ENCODE measurements around the gene CADPS. TPM values are rescaled to one million over a fixed set of nuclear protein-coding genes. Genes with fewer than 3 reads are reported as not detected.

The CADPS gene
- total RNA-seq, 1 experiment from 2014 or later = not detected

GRCh38 chr3:62712746-62713145, 162.5 kb downstream of the CADPS start:
- TF ChIP-seq SIN3A (IDR thresholded peaks at IDR 0.05; ENCODE audit: borderline replicate concordance, insufficient read depth, low read depth, low read length) = no peak
- BruUV-seq (replicated peaks) = no TSS peak
- H3K36me3 ChIP-seq (ENCODE audit: control insufficient read depth, insufficient read depth, low read length) = no peaks in the 10 kb centered on the region
- DNase-seq (ENCODE audit: low read depth, low spot score) (no peak), ATAC-seq (no peak)
- in situ Hi-C loops (cut with HindIII; ENCODE audit: low pct_unique_long_range_greater_than_20kb, low sequenced_read_pairs) = no loop called here
- POLR2A ChIA-PET = no interaction called here
- intact Hi-C loops (cut with micrococcal nuclease; ENCODE audit: unreplicated experiment) = no loop called here
- no peak overlapping the region for H3K4me3 ChIP-seq (ENCODE audit: low read depth in 2 of 2, low read length in 2 of 2)
- H3K4me1 ChIP-seq (ENCODE audit: control insufficient read depth, insufficient read depth, low read length) = no peaks in the 10 kb centered on the region
- CTCF ChIA-PET = no interaction called here
- H3K27ac ChIP-seq (ENCODE audit: low read length) = no peak overlapping the region
- no peaks in the 10 kb centered on the region for H3K27me3 ChIP-seq (ENCODE audit: control insufficient read depth, insufficient read depth, low read length)
- H3K9me3 ChIP-seq (ENCODE audit: control insufficient read depth, insufficient read depth, low read depth, low read length) = no peaks in the 10 kb centered on the region

- no peak for TF ChIP-seq POLR2AphosphoS5 (IDR thresholded peaks at IDR 0.05; ENCODE audit: low read depth, low read length)
- intact Hi-C loops (cut with micrococcal nuclease; ENCODE audit: unreplicated experiment) (no loop called here), in situ Hi-C loops (cut with HindIII; ENCODE audit: low pct_unique_long_range_greater_than_20kb, low sequenced_read_pairs) (no loop called here)
- CTCF ChIA-PET = no interaction called here
- Histone ChIP-seq H3K9me3 (ENCODE audit: control insufficient read depth, insufficient read depth, low read depth, low read length) (no peaks in the 10 kb centered on the region), H3K36me3 (ENCODE audit: control insufficient read depth, insufficient read depth, low read length) (no peaks in the 10 kb centered on the region), H3K27ac (ENCODE audit: low read length) (no peak overlapping the region), H3K27me3 (ENCODE audit: control insufficient read depth, insufficient read depth, low read length) (no peaks in the 10 kb centered on the region), H3K4me3 (ENCODE audit: low read depth in 2 of 2, low read length in 2 of 2) (no peak overlapping the region), H3K4me1 (ENCODE audit: control insufficient read depth, insufficient read depth, low read length) (no peaks in the 10 kb centered on the region)
- DNase-seq (ENCODE audit: low read depth, low spot score) = no peak
- POLR2A ChIA-PET = no interaction called here
- BruUV-seq (replicated peaks) = no TSS peak
- ATAC-seq = no peak
These were observed 164.5 kb downstream of the CADPS start for GRCh38 chr3:62710751-62711150.

GRCh38 chr3:62708638-62709373, 166.4 kb downstream of the CADPS start:
- H3K27ac ChIP-seq (ENCODE audit: low read length) = no peak overlapping the region
- ChIA-PET POLR2A (no interaction called here), CTCF (interaction anchor here (0.5 kb wide), 1 partner anchor 216 kb away, joined by 4 read pairs; no protein-coding TSS in a partner anchor)
- TF ChIP-seq REST (IDR thresholded peaks at IDR 0.05; ENCODE audit: insufficient read depth in 1 of 2, low read depth in 2 of 2, low read length in 1 of 2) (no peak), POLR2AphosphoS5 (IDR thresholded peaks at IDR 0.05; ENCODE audit: low read depth, low read length) (no peak), SIN3A (IDR thresholded peaks at IDR 0.05; ENCODE audit: borderline replicate concordance, insufficient read depth, low read depth, low read length) (no peak), TCF7L2 (IDR thresholded peaks at IDR 0.05; ENCODE audit: low read depth, low read length) (no peak)
- H3K9me3 ChIP-seq (ENCODE audit: control insufficient read depth, insufficient read depth, low read depth, low read length) = no peaks in the 10 kb centered on the region
- H3K36me3 ChIP-seq (ENCODE audit: control insufficient read depth, insufficient read depth, low read length) = no peaks in the 10 kb centered on the region
- no TSS peak for BruUV-seq (replicated peaks)
- DNase-seq (ENCODE audit: low read depth, low spot score) = no peak
- H3K4me1 ChIP-seq (ENCODE audit: control insufficient read depth, insufficient read depth, low read length) = no peaks in the 10 kb centered on the region
- no peak overlapping the region for H3K4me3 ChIP-seq (ENCODE audit: low read depth in 2 of 2, low read length in 2 of 2)
- intact Hi-C loops (cut with micrococcal nuclease; ENCODE audit: unreplicated experiment) (no loop called here), in situ Hi-C loops (cut with HindIII; ENCODE audit: low pct_unique_long_range_greater_than_20kb, low sequenced_read_pairs) (no loop called here)
- H3K27me3 ChIP-seq (ENCODE audit: control insufficient read depth, insufficient read depth, low read length) = no peaks in the 10 kb centered on the region
- no peak for ATAC-seq
